ENCODE results near the gene ZFYVE19.

ZFYVE19 gene

GRCh38 chr15:40815042-40815698 is 8.3 kb downstream of the ZFYVE19 start:
- DNase-seq (ENCODE audit: low read depth), result no peak

DNA sequence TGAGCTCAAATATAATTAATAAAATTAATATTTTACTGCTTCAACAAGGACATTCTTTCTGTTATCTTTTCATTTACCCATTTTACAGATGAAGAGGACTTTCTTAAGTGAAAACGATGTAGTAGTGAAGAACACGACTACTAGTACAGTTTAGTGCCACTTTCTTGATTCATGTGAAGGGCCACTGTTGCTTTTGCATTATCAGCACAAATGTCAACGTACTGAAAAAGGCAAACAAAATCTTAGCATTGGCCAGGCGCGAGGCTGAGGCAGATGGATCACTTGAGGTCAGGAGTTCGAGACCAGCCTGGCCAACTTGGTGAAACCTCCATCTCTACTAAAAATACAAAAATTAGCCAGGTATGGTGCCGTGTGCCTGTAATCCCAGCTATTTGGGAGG is 12.2 kb downstream of the ZFYVE19 start:
- no peak for DNase-seq (ENCODE audit: low read depth)

DNA sequence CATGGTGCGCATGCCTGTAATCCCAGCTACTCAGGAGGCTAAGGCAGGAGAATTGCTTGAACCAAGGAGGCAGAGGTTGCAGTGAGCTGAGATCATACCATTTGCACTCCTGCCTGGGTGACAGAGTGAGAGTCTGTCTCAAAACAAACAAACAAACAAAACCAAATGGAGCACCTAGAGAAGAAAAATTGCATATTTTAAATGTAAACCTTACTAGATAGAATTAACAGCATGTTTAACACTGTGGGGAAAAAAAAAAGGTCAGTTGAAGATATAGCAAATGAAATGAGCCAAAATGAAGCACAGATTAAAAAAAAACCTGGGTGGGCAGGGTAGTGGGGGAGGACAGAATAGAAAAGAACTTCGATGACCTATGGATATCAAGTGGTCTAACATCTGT is 14.3 kb downstream of the ZFYVE19 start:
- no peak for DNase-seq (ENCODE audit: low read depth)

GRCh38 chr15:40823572-40824343 is 16.9 kb downstream of the ZFYVE19 start:
- DNase-seq (ENCODE audit: low read depth), result no peak

GRCh38 chr15:40825661-40826422 is 19.0 kb downstream of the ZFYVE19 start:
- DNase-seq (ENCODE audit: low read depth), result no peak

DNA sequence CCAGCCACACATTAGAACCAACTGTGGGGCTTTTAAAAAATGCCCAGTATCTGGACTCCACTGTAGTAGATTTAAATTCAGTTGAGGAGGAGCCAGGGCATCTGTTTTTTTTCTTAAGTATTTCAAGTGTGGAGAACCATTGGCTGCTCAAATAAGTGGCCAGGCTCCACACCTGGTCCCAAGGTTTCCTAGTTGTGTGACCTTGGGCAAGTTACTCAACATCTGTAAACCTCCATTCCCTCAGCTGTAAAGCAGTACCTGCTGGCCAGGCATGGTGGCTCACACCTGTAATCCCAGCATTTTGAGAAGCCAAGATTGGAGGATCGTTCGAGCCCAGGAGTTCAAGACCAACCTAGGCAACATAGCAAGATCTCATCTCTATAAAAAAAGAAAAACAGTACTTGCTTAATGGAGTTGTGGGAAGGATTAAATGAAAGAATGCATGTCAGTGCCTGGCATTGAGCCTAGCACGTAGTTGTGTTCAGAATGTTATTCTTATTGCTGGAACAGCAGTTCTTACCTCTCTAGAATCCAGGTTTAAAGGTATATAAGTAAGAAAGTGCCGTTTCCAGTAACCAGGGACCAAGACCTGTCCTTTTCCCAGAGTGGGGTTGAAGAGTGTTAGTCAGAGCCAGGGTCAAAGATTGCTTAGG is 19.7 kb downstream of the ZFYVE19 start:
- no peak for DNase-seq (ENCODE audit: low read depth)

DNA sequence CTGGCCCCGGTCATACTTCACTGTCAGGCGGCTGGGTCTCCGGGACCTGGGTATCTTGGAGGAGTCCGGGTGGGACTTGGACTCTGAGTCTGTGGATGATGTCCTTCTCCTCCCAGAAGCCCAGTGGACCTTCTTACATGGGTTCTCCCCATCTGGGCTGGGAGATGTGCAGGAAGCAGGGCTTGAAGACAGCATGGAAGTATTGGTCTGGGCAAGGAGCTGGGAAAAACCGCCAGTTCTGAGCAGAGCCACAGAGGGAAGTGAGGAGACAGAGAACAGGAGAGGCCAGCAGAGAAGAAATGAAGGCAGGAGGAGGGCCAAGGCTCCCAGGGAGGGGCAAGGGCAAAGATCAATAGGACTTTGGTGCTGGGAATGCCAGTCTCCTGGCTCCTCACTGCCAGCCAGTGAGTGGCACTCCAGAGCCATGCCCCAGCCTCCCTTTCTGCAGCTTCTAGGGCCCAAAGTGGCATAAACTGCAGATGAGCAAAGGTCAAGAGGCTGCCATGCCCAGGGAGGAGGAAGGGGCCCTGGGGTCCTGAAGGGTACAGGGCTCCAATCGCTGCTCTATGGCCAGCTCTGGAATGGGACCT is 21.7 kb downstream of the ZFYVE19 start, which contains the start of gene PPP1R14D:
Gene PPP1R14D (minus strand): TSS at position 262 of the 590 bp plus-strand sequence. CDS start 67 bp downstream, at position 195.
- DNase-seq (ENCODE audit: low read depth), result no peak

DNA sequence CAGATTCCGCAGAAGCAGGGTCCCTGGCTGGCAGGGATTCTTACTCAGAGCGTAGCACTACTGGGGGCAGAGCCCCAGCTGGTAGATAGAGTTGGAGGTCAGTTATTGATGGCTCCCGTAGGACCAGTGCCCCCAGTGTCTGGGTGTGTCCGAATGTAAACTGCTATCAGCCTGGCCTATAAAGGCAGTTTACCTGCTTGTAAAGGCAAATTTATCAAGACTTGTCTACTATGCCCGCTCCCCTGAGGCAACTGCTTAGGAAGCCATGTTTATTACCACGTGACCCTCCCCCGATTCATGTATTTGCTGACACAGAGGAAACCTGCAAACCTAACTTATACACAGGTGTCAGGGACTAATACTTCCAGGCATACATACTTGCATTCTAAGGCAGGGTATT is 22.2 kb downstream of the ZFYVE19 start:
- no peak for DNase-seq (ENCODE audit: low read depth)

DNA sequence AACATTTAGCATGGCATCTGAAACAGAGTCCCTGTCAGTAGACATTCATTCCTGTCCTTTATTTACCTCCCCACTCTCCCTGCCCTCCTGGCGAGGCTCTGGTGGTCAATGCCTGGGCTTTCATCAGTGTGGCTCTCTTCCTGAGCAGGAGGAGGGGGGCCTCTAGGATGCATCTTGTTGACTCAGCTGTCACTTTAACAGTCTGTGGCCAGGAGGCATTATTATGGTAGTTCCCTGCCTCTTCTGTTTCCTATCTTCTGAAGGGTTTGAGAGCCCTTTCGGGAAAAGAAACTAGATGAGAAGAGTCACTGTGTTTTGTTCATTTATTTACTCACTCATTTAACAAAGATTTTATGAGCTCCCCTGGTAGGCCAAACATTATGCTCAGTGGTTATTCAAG is 24.0 kb downstream of the ZFYVE19 start:
- DNase-seq (ENCODE audit: low read depth), result no peak

DNA sequence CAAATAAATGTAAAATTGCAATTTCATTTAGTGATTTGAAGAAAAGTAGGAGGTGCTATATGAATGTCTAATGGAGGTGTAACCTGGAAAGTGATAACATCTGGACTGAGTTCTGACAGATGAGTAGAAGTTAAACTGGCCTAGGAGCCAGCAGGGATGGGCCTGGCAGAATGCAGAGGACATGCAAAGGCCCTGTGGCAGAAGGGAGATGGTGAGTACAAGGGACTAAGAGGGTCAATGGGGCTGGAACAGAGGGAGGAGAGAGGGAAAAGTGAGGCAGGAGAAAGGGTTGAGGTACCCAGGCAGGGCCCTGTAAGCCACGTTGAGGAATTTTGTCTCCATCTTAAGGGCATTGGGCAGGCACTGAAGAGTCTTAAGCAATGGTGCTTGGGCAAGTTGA is 25.0 kb downstream of the ZFYVE19 start:
- DNase-seq (ENCODE audit: low read depth), result no peak

DNA sequence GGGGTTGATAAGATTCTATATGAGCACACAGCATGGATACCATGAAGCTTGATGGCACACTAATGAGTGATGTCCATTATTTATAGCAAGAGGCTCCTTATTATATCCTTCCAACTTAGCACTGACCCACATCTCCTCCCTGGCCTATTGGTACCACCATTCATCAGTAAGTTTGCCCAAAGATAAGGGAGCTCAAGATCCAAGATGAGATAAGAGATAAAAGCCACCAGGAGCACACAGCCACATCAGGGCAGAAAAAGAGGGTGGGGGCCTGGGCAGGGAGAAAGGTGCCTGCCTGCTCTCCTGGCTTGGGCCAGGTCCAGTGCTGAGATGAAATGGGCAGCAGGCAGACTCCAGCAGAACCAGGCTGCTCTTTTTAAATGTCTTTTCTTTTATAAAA is 26.0 kb downstream of the ZFYVE19 start:
- no peak for DNase-seq (ENCODE audit: low read depth)

GRCh38 chr15:40836020-40836419 is 29.1 kb downstream of the ZFYVE19 start:
- DNase-seq (ENCODE audit: low read depth), result no peak

GRCh38 chr15:40838756-40839155 is 31.9 kb downstream of the ZFYVE19 start:
- DNase-seq (ENCODE audit: low read depth), result no peak

- DNase-seq (ENCODE audit: low read depth), result no peak
Observed at GRCh38 chr15:40841741-40842140, 34.9 kb downstream of the ZFYVE19 start.

DNA sequence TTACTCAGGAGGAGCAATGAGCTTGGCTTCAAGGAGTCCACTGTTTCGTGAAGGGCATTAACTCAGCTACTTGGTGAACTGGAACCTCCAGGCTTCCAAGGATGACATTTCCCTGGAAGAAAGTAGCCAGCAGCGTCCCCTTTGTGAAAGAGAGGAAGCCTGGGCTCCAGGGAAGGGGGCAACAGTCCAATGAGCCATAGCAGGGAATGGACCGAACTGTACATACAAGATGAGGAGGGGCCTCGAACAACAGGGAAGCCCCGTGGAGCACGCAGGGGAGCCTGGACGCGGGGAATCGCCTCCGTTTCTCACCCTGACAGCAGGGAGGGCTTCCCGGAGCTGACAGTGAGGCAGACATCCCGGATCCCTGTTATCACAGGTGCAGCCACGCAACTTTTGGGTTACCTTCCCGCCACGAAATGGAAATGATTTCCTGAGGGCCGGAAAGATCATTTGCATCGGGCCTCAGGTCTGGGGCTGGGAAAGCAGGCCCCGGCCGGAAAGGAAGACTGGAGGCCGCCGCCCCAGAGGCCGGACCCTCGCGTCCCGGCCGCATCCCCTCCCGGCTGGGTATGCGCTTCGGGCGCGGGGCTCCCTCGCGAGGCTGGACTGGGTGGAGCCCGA is 36.5 kb downstream of the ZFYVE19 start:
- DNase-seq (ENCODE audit: low read depth), result no peak

DNA sequence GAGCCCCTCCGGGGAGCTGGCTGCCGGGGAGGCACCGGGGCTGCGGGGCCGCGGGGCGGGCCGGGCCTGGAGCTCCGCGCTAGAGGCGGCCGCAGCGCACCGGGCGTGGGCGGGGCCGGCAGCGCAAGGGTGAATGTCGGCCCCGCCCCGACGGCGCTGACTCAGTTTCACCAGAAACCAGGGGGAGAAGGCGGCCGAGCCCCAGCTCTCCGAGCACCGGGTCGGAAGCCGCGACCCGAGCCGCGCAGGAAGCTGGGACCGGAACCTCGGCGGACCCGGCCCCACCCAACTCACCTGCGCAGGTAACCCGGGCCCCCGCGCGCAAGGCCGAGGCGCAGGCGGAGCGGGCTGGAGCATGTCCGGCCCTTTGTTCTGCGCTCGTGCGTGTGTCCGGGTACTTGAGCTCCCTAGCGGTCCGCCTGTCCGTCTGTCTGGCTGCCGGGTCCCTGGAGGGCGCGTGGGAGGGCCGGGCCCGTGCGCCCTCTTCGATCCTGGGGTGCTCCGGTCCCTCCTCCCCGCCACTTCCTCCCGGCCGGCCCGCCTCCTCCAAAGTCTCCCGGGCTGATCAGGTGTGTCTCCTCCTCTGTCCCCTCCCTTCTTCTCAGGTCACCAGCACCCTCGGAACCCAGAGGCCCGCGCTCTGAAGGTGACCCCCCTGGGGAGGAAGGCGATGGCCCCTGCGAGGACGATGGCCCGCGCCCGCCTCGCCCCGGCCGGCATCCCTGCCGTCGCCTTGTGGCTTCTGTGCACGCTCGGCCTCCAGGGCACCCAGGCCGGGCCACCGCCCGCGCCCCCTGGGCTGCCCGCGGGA is 37.2 kb downstream of the ZFYVE19 start, which contains the start of gene SPINT1:
Gene SPINT1 (plus strand): TSS at position 164 of the 811 bp plus-strand sequence. CDS start 507 bp downstream, at position 671.
- DNase-seq (ENCODE audit: low read depth), result peak; percentile 17

DNA sequence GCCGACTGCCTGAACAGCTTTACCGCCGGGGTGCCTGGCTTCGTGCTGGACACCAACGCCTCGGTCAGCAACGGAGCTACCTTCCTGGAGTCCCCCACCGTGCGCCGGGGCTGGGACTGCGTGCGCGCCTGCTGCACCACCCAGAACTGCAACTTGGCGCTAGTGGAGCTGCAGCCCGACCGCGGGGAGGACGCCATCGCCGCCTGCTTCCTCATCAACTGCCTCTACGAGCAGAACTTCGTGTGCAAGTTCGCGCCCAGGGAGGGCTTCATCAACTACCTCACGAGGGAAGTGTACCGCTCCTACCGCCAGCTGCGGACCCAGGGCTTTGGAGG is 37.8 kb downstream of the ZFYVE19 start:
- peak; percentile 4 for DNase-seq (ENCODE audit: low read depth)

- no peak for DNase-seq (ENCODE audit: low read depth)
Observed at GRCh38 chr15:40845036-40845435, 38.1 kb downstream of the ZFYVE19 start.

DNA sequence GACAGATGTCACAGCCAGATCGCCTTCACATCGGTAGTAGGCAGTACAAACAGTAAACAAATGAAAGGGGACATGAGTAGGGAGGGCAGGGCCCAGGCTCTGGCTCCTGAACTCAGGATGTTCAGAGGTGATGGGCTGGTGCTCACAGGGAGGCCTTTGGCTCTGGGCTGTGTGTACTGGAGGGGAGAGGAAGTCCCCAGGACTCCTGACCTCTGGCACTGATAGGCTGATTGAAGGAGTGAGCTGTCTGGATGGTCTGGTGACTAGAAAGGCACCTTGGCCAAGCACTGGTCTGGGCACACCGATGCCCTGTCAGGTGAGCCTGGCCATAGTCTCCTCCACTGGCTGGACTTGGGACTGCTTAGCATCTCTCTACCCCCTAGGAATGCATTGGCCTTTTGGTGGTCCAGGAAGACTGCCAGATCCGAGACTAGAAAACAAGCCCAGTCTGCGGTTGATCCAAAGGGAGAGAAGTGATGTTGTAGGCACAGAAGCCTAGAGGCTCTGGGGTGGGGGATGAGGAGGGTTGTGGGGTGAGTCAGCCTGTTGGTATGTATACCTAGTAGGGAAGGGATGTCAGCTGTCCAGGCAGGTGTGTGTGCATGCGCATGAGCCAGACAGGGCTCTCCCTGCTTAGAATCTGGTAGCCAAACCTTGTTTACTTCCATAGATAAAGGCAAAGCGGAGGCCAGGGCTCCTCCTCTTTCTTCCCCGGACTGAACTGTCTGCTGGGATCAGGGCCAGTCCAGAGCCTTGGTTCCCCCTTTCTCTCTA is 38.8 kb downstream of the ZFYVE19 start:
- no peak for DNase-seq (ENCODE audit: low read depth)

GRCh38 chr15:40846841-40847222 is 39.9 kb downstream of the ZFYVE19 start:
- no peak for DNase-seq (ENCODE audit: low read depth)

All from activated T-helper 1 cell treated with Interleukin-2 at 50 U/mL for 16 hours (primary cell).